ENCODE results near the gene SLC38A8.

DNA sequence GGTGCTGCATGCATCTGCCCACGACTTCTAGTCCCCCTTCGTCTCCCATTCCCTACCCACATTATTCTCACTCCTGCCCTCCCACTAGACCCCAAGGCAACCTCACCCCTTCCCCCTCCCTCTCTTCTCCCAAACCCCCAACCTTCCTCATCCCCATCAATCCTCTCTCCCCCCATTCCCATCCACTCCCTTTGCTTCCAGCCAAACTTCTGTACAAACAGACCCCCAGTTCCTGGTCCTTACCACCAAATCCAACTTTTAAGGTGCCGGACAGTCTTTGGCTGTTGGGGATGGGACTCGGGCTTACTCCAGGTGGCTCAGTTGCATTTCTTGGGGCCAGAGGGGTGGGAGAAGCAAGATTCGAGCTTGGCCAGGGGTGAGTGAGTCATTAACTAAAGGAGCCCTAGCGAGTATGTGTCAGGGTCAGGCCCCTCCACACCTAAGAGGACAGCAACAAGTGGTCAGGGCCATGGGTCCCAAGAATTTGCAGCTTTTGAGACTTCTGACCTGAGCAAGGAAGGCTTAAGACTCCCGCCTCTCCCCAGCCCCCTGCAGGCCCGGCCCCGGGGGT is at the start of gene SLC38A8:
- TF ChIP-seq, protein P1, sequence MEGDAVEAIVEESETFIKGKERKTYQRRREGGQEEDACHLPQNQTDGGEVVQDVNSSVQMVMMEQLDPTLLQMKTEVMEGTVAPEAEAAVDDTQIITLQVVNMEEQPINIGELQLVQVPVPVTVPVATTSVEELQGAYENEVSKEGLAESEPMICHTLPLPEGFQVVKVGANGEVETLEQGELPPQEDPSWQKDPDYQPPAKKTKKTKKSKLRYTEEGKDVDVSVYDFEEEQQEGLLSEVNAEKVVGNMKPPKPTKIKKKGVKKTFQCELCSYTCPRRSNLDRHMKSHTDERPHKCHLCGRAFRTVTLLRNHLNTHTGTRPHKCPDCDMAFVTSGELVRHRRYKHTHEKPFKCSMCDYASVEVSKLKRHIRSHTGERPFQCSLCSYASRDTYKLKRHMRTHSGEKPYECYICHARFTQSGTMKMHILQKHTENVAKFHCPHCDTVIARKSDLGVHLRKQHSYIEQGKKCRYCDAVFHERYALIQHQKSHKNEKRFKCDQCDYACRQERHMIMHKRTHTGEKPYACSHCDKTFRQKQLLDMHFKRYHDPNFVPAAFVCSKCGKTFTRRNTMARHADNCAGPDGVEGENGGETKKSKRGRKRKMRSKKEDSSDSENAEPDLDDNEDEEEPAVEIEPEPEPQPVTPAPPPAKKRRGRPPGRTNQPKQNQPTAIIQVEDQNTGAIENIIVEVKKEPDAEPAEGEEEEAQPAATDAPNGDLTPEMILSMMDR (IDR thresholded peaks at IDR 0.05): no peak
- TF ChIP-seq POLR2A (IDR thresholded peaks at IDR 0.05) (no peak), EP300 (IDR thresholded peaks at IDR 0.05) (no peak), POLR2AphosphoS5 (IDR thresholded peaks at IDR 0.05) (no peak)
